Neuronal stem cell (in vitro differentiated cells): ENCODE results near the gene RASGRF2.

ENCODE experiments used
- DNase-seq: peaks from one replicate; pipeline ENCODE4 v3.0.0-alpha.2; 2013; ENCODE audit warnings: low spot score
- H2AFZ ChIP-seq: one replicate; pipeline ENCODE4 v1.6.1; 2013; ENCODE audit warnings: mild to moderate bottlenecking, low read length, inconsistent platforms
- H2AK5ac ChIP-seq: 2 replicates; pipeline ENCODE4 v1.6.1; 2013; ENCODE audit warnings: low read depth, mild to moderate bottlenecking, inconsistent platforms, low read length, moderate library complexity, mixed read lengths
- H2BK120ac ChIP-seq: 2 replicates; pipeline ENCODE4 v1.6.1; 2013; ENCODE audit warnings: low read depth, mild to moderate bottlenecking, inconsistent platforms, low read length, moderate library complexity, mixed read lengths
- H2BK12ac ChIP-seq: one replicate; pipeline ENCODE4 v1.6.1; 2013; ENCODE audit warnings: low read length, inconsistent platforms
- H2BK15ac ChIP-seq: 2 replicates; pipeline ENCODE4 v1.6.1; 2013; ENCODE audit warnings: mild to moderate bottlenecking, low read length, inconsistent platforms, mixed read lengths
- H2BK5ac ChIP-seq: one replicate; pipeline ENCODE4 v1.6.1; 2013; ENCODE audit warnings: inconsistent platforms, mild to moderate bottlenecking, low read length, moderate library complexity
- H3K14ac ChIP-seq: one replicate; pipeline ENCODE4 v1.6.1; 2013; ENCODE audit warnings: low read length, inconsistent platforms
- H3K18ac ChIP-seq: 2 replicates; pipeline ENCODE4 v1.6.1; 2013; ENCODE audit warnings: low read length, inconsistent platforms
- H3K23ac ChIP-seq: 2 replicates; pipeline ENCODE4 v1.6.1; 2013; ENCODE audit warnings: low read depth, mild to moderate bottlenecking, mixed read lengths, low read length, inconsistent platforms; ENCODE audit not compliant: poor library complexity
- H3K27ac ChIP-seq: replicated peaks from 3 replicates; pipeline ENCODE4 v1.5.1; 2013; ENCODE audit warnings: low read length, inconsistent platforms
- H3K27me3 ChIP-seq, 3 experiments: 2 replicates each; pipeline ENCODE4 v1.6.1; 2013; ENCODE audit warnings: low read length in 3 of 3, mild to moderate bottlenecking in 2 of 3, inconsistent platforms in 1 of 3, low read depth in 1 of 3, mixed read lengths in 1 of 3, moderate library complexity in 1 of 3; ENCODE audit not compliant: control insufficient read depth in 3 of 3, insufficient read depth in 3 of 3
- H3K36me3 ChIP-seq, 2 donors: replicated peaks in 1 of 2; 2 replicates each; pipeline ENCODE4 v1.6.1; 2013; ENCODE audit warnings: low read length in 2 of 2; ENCODE audit not compliant: control insufficient read depth in 2 of 2, insufficient read depth in 2 of 2
- H3K4ac ChIP-seq: 2 replicates; pipeline ENCODE4 v1.6.1; 2013; ENCODE audit warnings: inconsistent platforms, mild to moderate bottlenecking, low read length, moderate library complexity
- H3K4me1 ChIP-seq, 2 donors: 1 replicate in 1 of 2; 2 replicates in 1 of 2; pipeline ENCODE4 v1.6.1; 2013; ENCODE audit warnings: low read length in 2 of 2, low read depth in 1 of 2; ENCODE audit not compliant: control insufficient read depth in 2 of 2, insufficient read depth in 1 of 2
- H3K4me2 ChIP-seq: one replicate; pipeline ENCODE4 v1.6.1; 2013; ENCODE audit warnings: mild to moderate bottlenecking, low read length, inconsistent platforms; ENCODE audit not compliant: insufficient read depth, poor library complexity, severe bottlenecking
- H3K4me3 ChIP-seq, 2 donors: 2 replicates each; pipeline ENCODE4 v1.5.1; 2013; ENCODE audit warnings: low read length in 2 of 2, mild to moderate bottlenecking in 2 of 2, inconsistent platforms in 1 of 2, moderate library complexity in 1 of 2
- H3K79me1 ChIP-seq: one replicate; pipeline ENCODE4 v1.6.1; 2013; ENCODE audit warnings: low read depth, mild to moderate bottlenecking, inconsistent platforms, low read length, moderate library complexity
- H3K9ac ChIP-seq: one replicate; pipeline ENCODE4 v1.6.1; 2013; ENCODE audit warnings: mild to moderate bottlenecking, low read depth, low read length, inconsistent platforms; ENCODE audit not compliant: poor library complexity
- H3K9me3 ChIP-seq, 2 donors: replicated peaks in 1 of 2; 2 replicates each; pipeline versions ENCODE3 to v1.6.1; 2013; ENCODE audit warnings: low read length in 2 of 2, mild to moderate bottlenecking in 2 of 2, inconsistent platforms in 1 of 2, low read depth in 1 of 2, mixed read lengths in 1 of 2, moderate library complexity in 1 of 2; ENCODE audit not compliant: control insufficient read depth in 2 of 2, insufficient read depth in 1 of 2
- H4K8ac ChIP-seq: one replicate; pipeline ENCODE4 v1.6.1; 2013; ENCODE audit warnings: low read depth, mild to moderate bottlenecking, inconsistent platforms, low read length, moderate library complexity
- H4K91ac ChIP-seq: one replicate; pipeline ENCODE4 v1.6.1; 2013; ENCODE audit warnings: low read length, low read depth, mild to moderate bottlenecking, inconsistent platforms; ENCODE audit not compliant: poor library complexity
- WGBS, 2 donors: extraction: QIAGEN DNeasy Blood & Tissue Kit; methylation state at CpG; one replicate each; pipeline ENCODE4 v1.1.7; 2013; ENCODE audit warnings: missing lambda C conversion rate in 2 of 2, mixed read lengths in 1 of 2; ENCODE audit not compliant: insufficient read length in 2 of 2, insufficient replicate concordance in 1 of 2; ENCODE audit errors: extremely low coverage in 2 of 2; 5-methylcytosine and 5-hydroxymethylcytosine counted together

Gene RASGRF2

DNA sequence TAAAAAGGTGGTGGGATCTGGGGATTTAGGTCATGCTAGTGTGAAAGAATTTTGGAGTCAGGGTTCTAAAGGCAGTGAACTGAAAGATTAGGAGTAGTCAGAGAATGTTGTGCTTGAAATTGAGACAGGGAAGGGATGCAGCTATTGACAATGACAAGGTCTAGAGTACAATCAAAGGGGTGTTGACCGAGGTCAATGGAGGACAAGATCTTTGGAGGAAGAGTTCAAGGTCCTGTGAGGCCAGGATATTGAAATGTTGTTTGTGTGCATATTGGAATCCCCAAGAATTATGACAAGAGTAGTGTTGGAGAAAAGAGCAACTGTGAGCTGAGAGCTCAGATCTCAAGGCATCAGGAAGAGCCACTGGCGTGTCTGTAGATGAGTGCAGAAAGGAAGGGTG, 116.9 kb downstream of the RASGRF2 start:
- Histone ChIP-seq H3K4ac (no peak overlapping the region), H3K18ac (no peak overlapping the region), H3K23ac (no peak overlapping the region), H2AK5ac (no peak overlapping the region), H3K36me3 (no peaks in the 10 kb centered on the region), H4K91ac (no peak overlapping the region), H3K27me3 (peaks cover 0 to 3% (median 0%) of the 10 kb centered on the region in 3 experiments), H4K8ac (no peak overlapping the region), H3K27ac (no peak overlapping the region), H3K4me1 (no peaks in the 10 kb centered on the region), H3K79me1 (no peaks in the 10 kb centered on the region), H3K4me2 (no peak overlapping the region), H2BK120ac (no peak overlapping the region), H3K4me3 (no peak overlapping the region), H3K9me3 (peaks cover 0 to 11% of the 10 kb centered on the region in 2 donors), H2BK15ac (no peak overlapping the region), H2BK12ac (no peak overlapping the region), H2BK5ac (no peak overlapping the region), H3K9ac (no peak overlapping the region), H2AFZ (no peak overlapping the region), H3K14ac (no peak overlapping the region)
- no peak for DNase-seq
- WGBS, 2 donors = no CpG with 5 or more reads among the region's 2 CpGs

DNA sequence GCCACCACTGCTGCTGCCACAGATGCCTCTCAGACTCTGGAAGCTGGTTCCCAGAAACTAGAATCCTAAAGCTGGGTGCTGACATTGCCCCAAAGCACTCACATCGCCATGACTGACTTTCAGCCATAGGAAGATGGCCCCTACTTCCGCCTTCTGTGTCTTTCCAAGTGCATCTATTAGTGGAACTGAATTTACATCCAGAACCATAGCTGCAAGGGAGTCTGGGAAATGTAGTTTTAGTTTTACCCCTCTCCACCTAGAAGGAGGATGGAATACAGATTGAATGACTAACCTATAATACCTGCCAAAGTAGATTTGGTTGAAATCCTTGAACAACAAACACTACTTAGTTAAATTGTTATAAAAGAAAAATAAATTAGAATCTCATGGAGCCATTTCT, 118.8 kb downstream of the RASGRF2 start:
- peaks cover 0 to 3% (median 0%) of the 10 kb centered on the region in 3 experiments for H3K27me3 ChIP-seq
- H3K4me2 ChIP-seq = no peak overlapping the region
- peak overlapping the region; percentile 30 for H2AFZ ChIP-seq
- H3K4me3 ChIP-seq = no peak overlapping the region
- no peak overlapping the region for H3K9ac ChIP-seq
- no peaks in the 10 kb centered on the region for H3K4me1 ChIP-seq
- no peak overlapping the region for H2BK12ac ChIP-seq
- H2BK120ac ChIP-seq = no peak overlapping the region
- H4K8ac ChIP-seq = no peak overlapping the region
- H3K79me1 ChIP-seq = no peaks in the 10 kb centered on the region
- H3K36me3 ChIP-seq = no peaks in the 10 kb centered on the region
- no CpG with 5 or more reads among the region's 2 CpGs for WGBS, 2 donors
- no peak overlapping the region for H3K23ac ChIP-seq
- no peak for DNase-seq
- H4K91ac ChIP-seq = no peak overlapping the region
- H2AK5ac ChIP-seq = no peak overlapping the region
- no peak overlapping the region for H3K27ac ChIP-seq
- no peak overlapping the region for H3K18ac ChIP-seq
- no peak overlapping the region for H2BK5ac ChIP-seq
- H2BK15ac ChIP-seq = no peak overlapping the region
- H3K14ac ChIP-seq = no peak overlapping the region
- peaks cover 0 to 9% of the 10 kb centered on the region in 2 donors for H3K9me3 ChIP-seq
- H3K4ac ChIP-seq = no peak overlapping the region

DNA sequence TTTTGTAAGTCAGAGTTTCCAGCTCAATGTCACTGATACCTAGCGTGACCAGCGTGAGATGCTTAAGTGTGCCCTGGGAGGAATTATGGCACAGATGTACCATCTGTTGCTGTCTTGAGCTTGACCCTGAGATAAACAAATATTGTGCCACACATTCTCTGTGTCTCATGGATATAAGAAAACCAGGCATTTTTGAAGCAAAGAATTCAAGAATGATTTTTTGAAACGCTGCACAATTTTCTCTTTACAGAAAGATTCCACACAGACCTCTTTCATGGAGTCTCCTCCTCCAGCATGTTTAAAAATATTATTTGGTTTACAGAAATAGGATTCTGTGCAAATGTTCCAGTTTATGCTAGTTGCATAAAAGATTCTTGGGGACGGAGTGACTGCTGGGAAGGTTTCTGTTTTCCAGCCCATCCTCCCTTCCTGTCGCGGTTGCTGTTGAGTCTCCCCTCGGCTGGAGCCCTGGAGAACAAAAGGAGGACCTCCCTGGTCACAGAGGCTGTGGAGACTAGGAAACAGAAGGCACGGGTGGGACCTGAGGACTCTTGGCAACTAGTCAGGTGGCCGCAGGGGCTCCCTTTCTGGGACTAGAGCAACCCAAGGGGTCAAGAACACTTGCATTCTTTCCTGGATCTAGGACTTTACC, 120.8 kb downstream of the RASGRF2 start:
- Histone ChIP-seq H3K4me1 (no peaks in the 10 kb centered on the region), H3K18ac (no peak overlapping the region), H3K4me3 (no peak overlapping the region), H3K9ac (no peak overlapping the region), H3K4me2 (no peak overlapping the region), H3K79me1 (no peaks in the 10 kb centered on the region), H4K8ac (no peak overlapping the region), H2BK120ac (no peak overlapping the region), H3K4ac (no peak overlapping the region), H2BK12ac (no peak overlapping the region), H3K9me3 (peaks cover 0 to 9% of the 10 kb centered on the region in 2 donors), H3K36me3 (no peaks in the 10 kb centered on the region), H2AFZ (peak overlapping the region; percentile 73), H2BK5ac (no peak overlapping the region), H3K23ac (no peak overlapping the region), H3K14ac (no peak overlapping the region), H3K27ac (no peak overlapping the region), H2BK15ac (no peak overlapping the region), H2AK5ac (no peak overlapping the region), H4K91ac (no peak overlapping the region), H3K27me3 (no peaks in the 10 kb centered on the region)
- no peak for DNase-seq
- no CpG with 5 or more reads among the region's 9 CpGs for WGBS, 2 donors

GRCh38 chr5:81081461-81081835, 121.3 kb downstream of the RASGRF2 start:
- no peak overlapping the region for H2BK120ac ChIP-seq
- H3K9me3 ChIP-seq = peaks cover 0 to 7% of the 10 kb centered on the region in 2 donors
- H3K27me3 ChIP-seq = no peaks in the 10 kb centered on the region
- H4K91ac ChIP-seq = no peak overlapping the region
- H3K79me1 ChIP-seq = no peaks in the 10 kb centered on the region
- no peaks in the 10 kb centered on the region for H3K36me3 ChIP-seq
- no peak overlapping the region for H3K23ac ChIP-seq
- H2AFZ ChIP-seq = peak overlapping the region; percentile 73
- H3K18ac ChIP-seq = no peak overlapping the region
- no peak overlapping the region for H3K9ac ChIP-seq
- no peak overlapping the region for H2AK5ac ChIP-seq
- H3K4me3 ChIP-seq = no peak overlapping the region
- no peak overlapping the region for H3K4me2 ChIP-seq
- no peak overlapping the region for H2BK15ac ChIP-seq
- WGBS, 2 donors = no CpG with 5 or more reads among the region's 8 CpGs
- no peak overlapping the region for H4K8ac ChIP-seq
- DNase-seq = no peak
- H2BK12ac ChIP-seq = no peak overlapping the region
- H3K4me1 ChIP-seq = no peaks in the 10 kb centered on the region
- H3K14ac ChIP-seq = no peak overlapping the region
- no peak overlapping the region for H2BK5ac ChIP-seq
- no peak overlapping the region for H3K27ac ChIP-seq
- no peak overlapping the region for H3K4ac ChIP-seq
